Sigmoid colon (tissue), 7 donors: ENCODE measurements around the gene CTNNA1. TPM values are rescaled to one million over a fixed set of nuclear protein-coding genes. Genes with fewer than 3 reads are reported as not detected.

ENCODE experiments used
- polyA plus RNA-seq, 3 donors: library from polyadenylated mRNA; stranded (reverse); fragments of 200-250 nt; gene quantifications; one replicate each; pipeline ENCODE4 v1.2.3, GENCODE V29; 2013
- total RNA-seq, 4 donors: library from RNA; depleted of rRNA; stranded (reverse); fragments of >200 nt; gene quantifications; one replicate each; pipeline ENCODE4 v1.1.0, GENCODE V29; 2016
- donor health status: healthy with polysubstance abuse.
- donor health status: Bipolar disorder and iron deficiency.
- donor health status: healthy.

The CTNNA1 gene
- total and polyA plus RNA-seq, 7 donors, result 163 to 256 (median 188) TPM

Other genes with a start within 250 kb of the CTNNA1 start
- 100 to 1,000 TPM in 2 of 4 donors, 10 to 100 TPM in 2; 67.0 to 117 (median 106) TPM for gene ETF1, start 210.2 kb upstream of the CTNNA1 start, total RNA-seq
- 10 to 100 TPM; 49.9 to 62.0 (median 58.4) TPM for gene ETF1, start 210.2 kb upstream of the CTNNA1 start, polyA plus RNA-seq
- gene HSPA9, start 178.0 kb upstream of the CTNNA1 start, total RNA-seq, result 100 to 1,000 TPM; 148 to 244 (median 192) TPM
- 100 to 1,000 TPM in 2 of 3 donors, 10 to 100 TPM in 1; 75.1 to 136 (median 101) TPM for gene HSPA9, start 178.0 kb upstream of the CTNNA1 start, polyA plus RNA-seq
- gene LRRTM2, start 121.9 kb downstream of the CTNNA1 start, total RNA-seq, result 1 to 10 TPM in 1 of 4 donors, under 1 TPM in 3; 0.16 to 1.1 (median 0.34) TPM
- gene LRRTM2, start 121.9 kb downstream of the CTNNA1 start, polyA plus RNA-seq, result under 1 TPM in 1 of 3 donors, not detected in 2; 0.32 TPM